Fibroblast of pulmonary artery (primary cell): Measurements from ENCODE around the gene FAM217B.

Source experiments
- DNase-seq: peaks from one replicate; pipeline ENCODE4 v3.0.0-alpha.2; 2010; ENCODE audit warnings: low read depth
- H3K4me3 ChIP-seq: replicated peaks from 2 replicates; pipeline ENCODE4 v1.5.1; 2011; ENCODE audit warnings: low read depth, mild to moderate bottlenecking, control low read depth, low read length, moderate library complexity
- TF ChIP-seq, protein P1 (sequence below): IDR thresholded peaks from 2 replicates; pipeline ENCODE4 v1.5.1; 2011; ENCODE audit warnings: mild to moderate bottlenecking, control low read depth, low read length, inconsistent platforms; ENCODE audit errors: missing control alignments

FAM217B gene

DNA sequence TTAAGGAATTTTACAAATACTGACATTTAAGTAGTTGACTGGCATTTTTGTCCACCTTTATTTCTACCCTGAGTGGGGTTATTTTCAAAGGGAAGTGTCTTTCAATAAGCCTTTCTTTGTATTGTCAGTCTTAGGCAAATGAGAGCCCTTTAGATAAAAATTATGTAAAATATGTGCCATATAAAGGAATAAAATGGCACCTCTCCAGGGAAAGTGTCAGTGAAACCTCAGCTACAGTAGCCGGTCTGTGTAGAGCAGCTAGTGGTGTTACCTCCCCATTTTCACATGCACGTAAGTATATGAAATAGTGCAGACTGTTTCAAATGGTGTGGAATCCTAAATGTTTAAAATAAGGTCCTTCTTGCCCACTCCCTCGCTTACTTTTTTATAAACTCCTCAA is 5.0 kb downstream of the FAM217B start:
- H3K4me3 ChIP-seq, result no peak overlapping the region
- DNase-seq, result no peak
- TF ChIP-seq, protein P1, sequence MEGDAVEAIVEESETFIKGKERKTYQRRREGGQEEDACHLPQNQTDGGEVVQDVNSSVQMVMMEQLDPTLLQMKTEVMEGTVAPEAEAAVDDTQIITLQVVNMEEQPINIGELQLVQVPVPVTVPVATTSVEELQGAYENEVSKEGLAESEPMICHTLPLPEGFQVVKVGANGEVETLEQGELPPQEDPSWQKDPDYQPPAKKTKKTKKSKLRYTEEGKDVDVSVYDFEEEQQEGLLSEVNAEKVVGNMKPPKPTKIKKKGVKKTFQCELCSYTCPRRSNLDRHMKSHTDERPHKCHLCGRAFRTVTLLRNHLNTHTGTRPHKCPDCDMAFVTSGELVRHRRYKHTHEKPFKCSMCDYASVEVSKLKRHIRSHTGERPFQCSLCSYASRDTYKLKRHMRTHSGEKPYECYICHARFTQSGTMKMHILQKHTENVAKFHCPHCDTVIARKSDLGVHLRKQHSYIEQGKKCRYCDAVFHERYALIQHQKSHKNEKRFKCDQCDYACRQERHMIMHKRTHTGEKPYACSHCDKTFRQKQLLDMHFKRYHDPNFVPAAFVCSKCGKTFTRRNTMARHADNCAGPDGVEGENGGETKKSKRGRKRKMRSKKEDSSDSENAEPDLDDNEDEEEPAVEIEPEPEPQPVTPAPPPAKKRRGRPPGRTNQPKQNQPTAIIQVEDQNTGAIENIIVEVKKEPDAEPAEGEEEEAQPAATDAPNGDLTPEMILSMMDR, result no peak

GRCh38 chr20:59945731-59946130 is 5.5 kb downstream of the FAM217B start:
- no peak for DNase-seq
- TF ChIP-seq, protein P1, result no peak

GRCh38 chr20:59947376-59947775 is 7.2 kb downstream of the FAM217B start:
- H3K4me3 ChIP-seq, result no peak overlapping the region
- TF ChIP-seq, protein P1, result no peak
- DNase-seq, result no peak

More at GRCh38 chr20:59945731-59946130, 5.5 kb downstream of the FAM217B start:
- no peak overlapping the region for H3K4me3 ChIP-seq

DNA sequence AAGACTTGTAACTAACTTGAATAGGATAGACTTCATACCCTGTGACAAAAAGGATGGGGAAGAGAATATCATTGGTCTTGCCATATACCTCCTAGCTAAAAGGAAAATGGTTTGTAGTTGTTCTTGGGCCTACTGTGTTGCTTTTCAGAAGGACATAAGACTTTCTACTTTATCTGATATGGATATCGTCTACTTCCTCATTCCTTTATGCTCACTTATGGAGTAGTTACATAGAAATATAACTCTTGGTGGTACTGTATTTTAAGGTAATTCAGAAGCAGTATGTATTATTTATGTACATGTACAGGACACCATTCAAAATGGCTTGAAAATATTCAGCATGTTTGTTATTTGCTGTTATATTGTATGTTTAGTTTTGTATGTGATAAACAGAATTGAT is 8.0 kb downstream of the FAM217B start:
- no peak overlapping the region for H3K4me3 ChIP-seq
- TF ChIP-seq, protein P1, result no peak
- no peak for DNase-seq

DNA sequence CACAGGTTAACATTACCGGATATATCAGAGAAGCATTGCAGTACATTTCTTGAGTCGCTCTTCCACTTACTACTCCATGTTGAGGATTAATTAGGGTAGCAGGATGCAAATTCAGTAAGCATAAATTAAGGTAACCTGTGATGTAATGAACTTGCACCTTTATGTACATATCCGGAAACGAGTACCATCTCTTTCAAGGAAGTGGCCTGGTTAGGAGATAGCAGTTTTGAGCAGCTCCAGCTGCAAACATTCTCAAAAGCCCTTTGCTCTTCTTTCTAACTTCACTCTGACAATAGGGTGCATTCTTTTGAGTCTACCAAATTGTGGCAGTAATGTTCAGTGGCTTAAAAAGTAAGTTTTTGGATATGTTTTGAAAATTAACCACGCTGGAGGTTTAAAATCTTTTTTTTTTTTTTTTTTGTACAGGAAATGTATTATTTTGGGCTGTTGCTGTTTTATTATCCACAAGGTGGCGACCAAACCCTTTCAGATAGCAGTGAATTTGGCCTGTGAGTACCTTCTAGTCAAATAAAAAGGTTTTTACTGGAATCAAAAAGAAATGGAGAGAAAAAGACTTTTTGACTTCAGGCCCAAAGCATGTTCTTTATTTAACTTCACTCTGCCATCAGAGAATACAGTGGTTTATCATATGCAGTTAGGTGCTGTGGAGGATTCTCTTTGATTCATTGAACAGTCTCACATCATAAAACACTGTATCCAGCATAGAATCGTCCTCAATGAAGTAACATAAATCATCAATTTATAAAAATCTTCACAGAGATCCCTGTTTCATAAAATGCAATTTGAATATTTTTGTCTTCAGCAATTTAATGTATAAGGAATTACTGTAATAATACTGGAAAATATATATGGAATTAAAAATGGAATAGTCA is 8.9 kb downstream of the FAM217B start:
- peak; percentile 74 for DNase-seq
- TF ChIP-seq, protein P1, result peak; percentile 70
- no peak overlapping the region for H3K4me3 ChIP-seq

GRCh38 chr20:59949911-59950310 is 9.7 kb downstream of the FAM217B start:
- no peak overlapping the region for H3K4me3 ChIP-seq
- TF ChIP-seq, protein P1, result no peak
- no peak for DNase-seq

DNA sequence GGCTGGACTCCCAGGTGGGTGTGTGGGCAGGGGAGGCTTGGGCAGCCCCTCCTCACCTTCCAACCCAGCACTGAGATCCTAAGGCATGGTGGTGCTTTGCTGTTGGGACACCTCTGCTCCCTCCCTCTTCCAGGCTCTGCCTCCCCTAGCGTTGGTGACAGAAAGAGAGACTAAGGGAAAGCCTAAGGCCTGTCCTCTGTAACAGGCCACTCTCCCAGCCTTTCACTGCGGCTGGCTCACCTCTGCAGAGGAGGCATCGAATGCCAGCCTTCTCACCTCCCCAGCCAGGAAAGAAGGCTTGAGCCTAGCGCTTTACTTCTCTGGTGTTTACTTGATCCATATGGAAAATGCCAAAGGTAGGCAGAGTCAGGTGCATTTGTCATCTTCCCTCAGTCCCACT is 14.5 kb downstream of the FAM217B start:
- H3K4me3 ChIP-seq, result no peak overlapping the region
- TF ChIP-seq, protein P1, result no peak
- no peak for DNase-seq
